Measurements from ENCODE around the gene GINS1.

DNA sequence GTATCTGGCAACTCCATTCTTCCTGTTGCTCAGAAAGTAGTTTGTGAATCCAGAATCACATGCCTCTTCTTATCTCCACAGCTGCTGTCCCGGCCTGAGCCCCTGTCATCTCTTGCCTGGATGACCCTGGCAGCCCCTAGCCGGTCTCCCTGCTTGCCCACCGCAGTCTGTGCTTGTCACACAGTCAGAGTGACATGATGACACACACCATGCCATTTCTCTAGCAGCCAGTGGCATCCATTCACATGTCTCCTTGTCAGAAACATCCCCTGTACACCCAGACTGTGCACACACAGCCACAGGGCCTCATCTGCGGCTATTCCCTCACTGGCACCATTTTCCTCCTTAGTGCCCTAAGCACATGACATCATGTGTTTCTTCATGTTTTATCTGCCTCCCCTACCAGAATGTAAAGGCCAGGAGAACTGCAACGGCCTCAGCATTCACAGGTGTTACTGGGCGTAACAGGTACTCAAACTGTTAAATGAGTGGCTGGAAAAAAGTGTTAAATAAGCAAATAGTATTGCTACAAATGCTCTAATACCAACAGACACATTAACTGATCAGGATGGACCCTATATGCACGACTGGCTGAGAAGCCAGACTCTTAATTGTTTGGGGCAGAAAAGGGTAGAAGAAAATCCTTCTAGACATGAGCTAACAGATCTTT lies 26.4 kb upstream of the GINS1 start:
- TF ChIP-seq CTCF (conservative IDR thresholded peaks at IDR 0.05) (no peak), ZFX (IDR thresholded peaks at IDR 0.05) (no peak)

Measured in C4-2B (cell line).